Measurements from ENCODE around the gene SPAG16.

- TF ChIP-seq CTCF (IDR thresholded peaks at IDR 0.05) = no peak
- TF ChIP-seq EP300 (IDR thresholded peaks at IDR 0.05) = no peak
- TF ChIP-seq POLR2A (IDR thresholded peaks at IDR 0.05) = no peak
These were observed 854.5 kb downstream of the SPAG16 start for GRCh38 chr2:214138779-214139178.

Data from tibial nerve (tissue), 4 donors.